Measurements from ENCODE around the gene CTDSPL. TPM values are rescaled to one million over a fixed set of nuclear protein-coding genes. Genes with fewer than 3 reads are reported as not detected.
A peak's percentile ranks its signal among the peaks of the same experiment; 100 is the strongest.

CTDSPL gene
- total RNA-seq, 1 donor from 2014 or later, result 30.6 TPM

DNA sequence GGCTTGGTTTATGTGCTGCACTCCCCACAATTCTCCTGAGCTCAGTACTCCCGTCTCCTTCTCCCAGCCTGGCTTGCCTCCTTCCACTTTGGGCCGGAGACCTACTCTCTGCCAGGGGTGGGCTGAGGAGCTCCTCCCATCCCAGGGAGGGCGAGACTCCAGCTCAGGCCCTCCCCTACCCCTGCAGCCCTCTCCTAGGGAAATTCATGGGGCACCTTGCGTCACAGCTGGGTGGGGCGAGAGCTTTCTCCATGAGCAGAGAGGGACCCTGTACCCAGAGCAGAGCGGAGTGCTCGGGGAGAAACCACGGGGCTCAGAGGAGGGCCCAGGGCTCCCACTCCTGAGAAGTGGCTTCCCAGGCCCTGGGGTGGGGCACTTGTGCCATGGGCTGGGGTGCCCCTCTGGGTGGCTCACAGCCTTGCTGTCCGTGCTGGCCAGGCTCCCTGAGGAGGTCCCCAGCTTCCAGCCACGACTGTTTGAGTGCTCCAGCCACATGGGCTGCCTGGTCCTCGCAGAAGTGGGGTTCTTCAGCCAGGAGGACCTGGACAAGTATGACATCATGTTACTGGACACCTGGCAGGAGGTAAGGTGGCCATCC is 142.2 kb downstream of the CTDSPL start:
- Histone ChIP-seq H3K4me3 (ENCODE audit: low read depth, low read length) (no peak overlapping the region), H3K27me3 (ENCODE audit: control insufficient read depth, insufficient read depth, low read length) (no peaks in the 10 kb centered on the region), H3K36me3 (ENCODE audit: control insufficient read depth, insufficient read depth, low read length) (no peaks in the 10 kb centered on the region)
- TF ChIP-seq, protein P1, sequence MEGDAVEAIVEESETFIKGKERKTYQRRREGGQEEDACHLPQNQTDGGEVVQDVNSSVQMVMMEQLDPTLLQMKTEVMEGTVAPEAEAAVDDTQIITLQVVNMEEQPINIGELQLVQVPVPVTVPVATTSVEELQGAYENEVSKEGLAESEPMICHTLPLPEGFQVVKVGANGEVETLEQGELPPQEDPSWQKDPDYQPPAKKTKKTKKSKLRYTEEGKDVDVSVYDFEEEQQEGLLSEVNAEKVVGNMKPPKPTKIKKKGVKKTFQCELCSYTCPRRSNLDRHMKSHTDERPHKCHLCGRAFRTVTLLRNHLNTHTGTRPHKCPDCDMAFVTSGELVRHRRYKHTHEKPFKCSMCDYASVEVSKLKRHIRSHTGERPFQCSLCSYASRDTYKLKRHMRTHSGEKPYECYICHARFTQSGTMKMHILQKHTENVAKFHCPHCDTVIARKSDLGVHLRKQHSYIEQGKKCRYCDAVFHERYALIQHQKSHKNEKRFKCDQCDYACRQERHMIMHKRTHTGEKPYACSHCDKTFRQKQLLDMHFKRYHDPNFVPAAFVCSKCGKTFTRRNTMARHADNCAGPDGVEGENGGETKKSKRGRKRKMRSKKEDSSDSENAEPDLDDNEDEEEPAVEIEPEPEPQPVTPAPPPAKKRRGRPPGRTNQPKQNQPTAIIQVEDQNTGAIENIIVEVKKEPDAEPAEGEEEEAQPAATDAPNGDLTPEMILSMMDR (IDR thresholded peaks at IDR 0.05; ENCODE audit: insufficient read depth, low read length, poor library complexity, severe bottlenecking), result no peak
- DNase-seq (ENCODE audit: low read depth), result no peak

DNA sequence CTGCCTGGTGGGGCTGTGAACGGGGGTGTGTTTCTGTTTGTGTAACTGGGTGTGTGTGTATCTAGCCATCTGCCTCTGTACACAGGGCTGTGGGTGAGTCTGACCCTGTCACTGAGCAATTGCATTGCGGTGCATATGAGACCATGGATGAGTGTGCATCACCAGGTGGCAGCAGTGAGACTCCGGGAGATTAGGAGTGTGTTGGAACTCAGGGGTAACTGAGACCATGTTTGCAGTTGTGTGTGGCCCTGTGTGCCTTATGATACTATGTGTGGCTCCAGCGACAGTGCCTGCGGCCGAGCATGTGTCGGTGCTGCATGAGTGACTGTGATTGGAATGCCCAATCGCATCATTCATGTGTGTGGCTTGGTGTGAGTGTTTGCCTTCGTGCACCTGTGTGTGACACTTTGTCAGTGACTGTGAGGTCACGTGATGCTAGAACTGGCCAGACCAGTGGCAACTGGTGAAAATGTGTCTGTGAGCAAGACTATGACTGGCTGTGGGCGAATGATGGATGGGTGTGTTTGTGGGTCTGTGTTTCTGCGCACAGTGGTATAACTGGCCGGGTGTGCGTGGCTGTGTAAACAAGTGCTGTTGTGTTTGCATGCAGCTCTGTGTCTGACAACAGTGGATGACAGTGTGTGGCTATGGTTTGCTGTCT is 142.9 kb downstream of the CTDSPL start:
- TF ChIP-seq, protein P1 (IDR thresholded peaks at IDR 0.05; ENCODE audit: insufficient read depth, low read length, poor library complexity, severe bottlenecking), result peak; percentile 78
- Histone ChIP-seq H3K27me3 (ENCODE audit: control insufficient read depth, insufficient read depth, low read length) (no peaks in the 10 kb centered on the region), H3K4me3 (ENCODE audit: low read depth, low read length) (no peak overlapping the region), H3K36me3 (ENCODE audit: control insufficient read depth, insufficient read depth, low read length) (no peaks in the 10 kb centered on the region)
- no peak for DNase-seq (ENCODE audit: low read depth)

DNA sequence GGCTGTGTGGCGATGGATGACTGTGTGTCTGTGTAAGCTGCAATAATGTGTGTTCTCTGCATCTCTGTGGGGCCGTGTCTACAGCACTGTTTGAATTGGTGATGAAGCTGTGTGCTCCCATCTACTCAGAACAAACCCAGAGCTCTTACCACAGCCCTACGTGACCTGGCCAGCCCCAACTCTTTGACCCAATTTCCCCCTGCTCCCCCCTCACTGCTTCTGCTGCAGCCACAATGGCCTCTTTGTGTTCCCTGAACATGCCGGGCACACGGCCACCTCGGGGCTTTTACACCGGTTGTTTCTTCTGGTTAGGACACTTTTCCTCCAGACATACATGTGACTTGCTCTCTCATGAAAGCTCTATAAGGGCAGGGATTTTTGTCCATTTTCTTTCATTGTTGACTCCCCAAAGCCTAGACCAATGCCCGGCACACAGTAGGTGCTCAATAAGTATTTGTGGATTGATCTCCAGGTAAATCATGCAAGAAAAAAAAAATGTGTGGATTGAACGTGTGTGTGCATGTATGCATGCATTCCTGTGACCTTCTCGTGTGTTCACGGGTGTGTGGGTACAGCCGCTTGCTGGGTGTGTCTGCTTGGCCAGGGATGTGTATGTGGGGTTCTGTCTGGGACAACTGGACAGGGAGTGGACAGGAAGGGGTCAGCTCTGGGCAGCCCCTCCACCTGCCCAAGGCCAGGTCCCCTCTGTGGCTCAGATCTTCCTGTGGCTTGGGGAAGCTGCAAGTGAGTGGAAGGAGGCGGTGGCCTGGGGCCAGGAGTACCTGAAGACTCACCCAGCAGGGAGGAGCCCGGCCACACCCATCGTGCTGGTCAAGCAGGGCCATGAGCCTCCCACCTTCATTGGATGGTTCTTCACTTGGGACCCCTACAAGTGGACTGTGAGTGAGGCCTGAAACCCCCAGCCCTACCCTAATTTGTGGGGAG is 143.7 kb downstream of the CTDSPL start:
- TF ChIP-seq, protein P1 (IDR thresholded peaks at IDR 0.05; ENCODE audit: insufficient read depth, low read length, poor library complexity, severe bottlenecking), result no peak
- H3K4me3 ChIP-seq (ENCODE audit: low read depth, low read length), result no peak overlapping the region
- no peaks in the 10 kb centered on the region for H3K36me3 ChIP-seq (ENCODE audit: control insufficient read depth, insufficient read depth, low read length)
- H3K27me3 ChIP-seq (ENCODE audit: control insufficient read depth, insufficient read depth, low read length), result no peaks in the 10 kb centered on the region
- no peak for DNase-seq (ENCODE audit: low read depth)

DNA sequence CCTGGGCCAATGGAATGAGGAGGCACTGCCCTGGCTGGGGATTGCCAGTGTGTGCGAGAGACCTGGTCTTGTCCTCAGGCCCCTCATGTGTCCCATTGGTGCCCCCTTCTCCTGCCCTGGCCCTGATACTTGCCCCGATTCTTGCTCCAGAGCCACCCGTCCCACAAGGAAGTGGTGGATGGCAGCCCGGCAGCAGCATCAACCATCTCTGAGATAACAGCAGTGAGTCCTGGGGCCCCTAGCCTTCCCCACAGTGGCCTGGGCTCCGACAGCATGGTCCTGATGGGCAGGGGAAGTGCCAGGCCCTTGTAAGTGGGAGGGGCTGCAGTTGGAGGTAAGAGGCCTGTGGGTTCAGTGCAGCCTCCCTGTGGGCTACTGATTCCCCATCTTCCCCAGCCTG is 144.4 kb downstream of the CTDSPL start:
- no peak for DNase-seq (ENCODE audit: low read depth)
- Histone ChIP-seq H3K4me3 (ENCODE audit: low read depth, low read length) (no peak overlapping the region), H3K27me3 (ENCODE audit: control insufficient read depth, insufficient read depth, low read length) (no peaks in the 10 kb centered on the region), H3K36me3 (ENCODE audit: control insufficient read depth, insufficient read depth, low read length) (no peaks in the 10 kb centered on the region)
- TF ChIP-seq, protein P1 (IDR thresholded peaks at IDR 0.05; ENCODE audit: insufficient read depth, low read length, poor library complexity, severe bottlenecking), result no peak

DNA sequence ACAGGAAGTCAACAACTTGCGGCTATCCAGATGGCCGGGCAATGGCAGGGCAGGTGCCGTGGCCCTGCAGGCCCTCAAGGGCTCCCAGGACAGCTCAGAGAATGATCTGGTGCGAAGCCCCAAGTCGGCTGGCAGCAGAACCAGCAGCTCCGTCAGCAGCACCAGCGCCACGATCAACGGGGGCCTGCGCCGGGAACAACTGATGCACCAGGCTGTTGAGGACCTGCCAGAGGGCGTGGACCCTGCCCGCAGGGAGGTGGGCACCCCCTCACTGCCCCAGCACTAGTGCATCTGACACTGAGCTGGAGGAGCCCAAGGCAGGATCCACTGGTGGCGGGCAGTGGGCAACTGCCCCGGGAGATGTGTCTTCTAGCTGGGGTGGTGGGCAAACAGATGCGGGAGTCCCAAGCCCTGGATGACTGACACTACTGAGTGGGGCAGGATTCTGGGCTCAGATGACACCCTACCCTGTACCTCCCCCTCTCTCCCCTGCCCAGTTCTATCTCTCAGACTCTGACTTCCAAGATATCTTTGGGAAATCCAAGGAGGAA is 144.8 kb downstream of the CTDSPL start:
- H3K4me3 ChIP-seq (ENCODE audit: low read depth, low read length), result no peak overlapping the region
- no peaks in the 10 kb centered on the region for H3K27me3 ChIP-seq (ENCODE audit: control insufficient read depth, insufficient read depth, low read length)
- no peak for DNase-seq (ENCODE audit: low read depth)
- no peaks in the 10 kb centered on the region for H3K36me3 ChIP-seq (ENCODE audit: control insufficient read depth, insufficient read depth, low read length)
- TF ChIP-seq, protein P1 (IDR thresholded peaks at IDR 0.05; ENCODE audit: insufficient read depth, low read length, poor library complexity, severe bottlenecking), result no peak
